ENCODE results near the gene TARS3.

Gene TARS3

DNA sequence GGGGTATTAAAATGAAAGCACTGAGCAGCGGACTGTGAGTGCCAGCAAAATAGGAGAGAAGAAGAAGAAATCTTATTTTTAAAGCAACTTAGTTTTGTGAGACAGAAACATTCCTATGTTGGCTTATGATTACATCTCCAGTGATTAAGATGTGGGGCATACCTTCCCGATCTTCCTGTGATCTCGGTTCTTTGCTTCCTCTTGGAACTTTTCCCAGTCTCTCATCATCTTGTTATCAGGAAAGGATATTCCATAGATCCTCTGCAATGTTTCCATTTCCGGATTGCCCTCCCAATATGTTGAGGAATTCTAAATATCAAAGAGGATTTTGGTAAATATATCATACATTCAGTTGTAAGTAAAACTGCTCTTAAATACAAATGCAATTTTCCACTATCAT, 22.2 kb downstream of the TARS3 start:
- no peak for ATAC-seq
- TF ChIP-seq, protein P1, sequence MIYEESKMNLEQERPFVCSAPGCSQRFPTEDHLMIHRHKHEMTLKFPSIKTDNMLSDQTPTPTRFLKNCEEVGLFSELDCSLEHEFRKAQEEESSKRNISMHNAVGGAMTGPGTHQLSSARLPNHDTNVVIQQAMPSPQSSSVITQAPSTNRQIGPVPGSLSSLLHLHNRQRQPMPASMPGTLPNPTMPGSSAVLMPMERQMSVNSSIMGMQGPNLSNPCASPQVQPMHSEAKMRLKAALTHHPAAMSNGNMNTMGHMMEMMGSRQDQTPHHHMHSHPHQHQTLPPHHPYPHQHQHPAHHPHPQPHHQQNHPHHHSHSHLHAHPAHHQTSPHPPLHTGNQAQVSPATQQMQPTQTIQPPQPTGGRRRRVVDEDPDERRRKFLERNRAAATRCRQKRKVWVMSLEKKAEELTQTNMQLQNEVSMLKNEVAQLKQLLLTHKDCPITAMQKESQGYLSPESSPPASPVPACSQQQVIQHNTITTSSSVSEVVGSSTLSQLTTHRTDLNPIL (CRISPR knock-in tag; IDR thresholded peaks at IDR 0.05; ENCODE audit: low read depth), result no peak
- TF ChIP-seq, protein P2, sequence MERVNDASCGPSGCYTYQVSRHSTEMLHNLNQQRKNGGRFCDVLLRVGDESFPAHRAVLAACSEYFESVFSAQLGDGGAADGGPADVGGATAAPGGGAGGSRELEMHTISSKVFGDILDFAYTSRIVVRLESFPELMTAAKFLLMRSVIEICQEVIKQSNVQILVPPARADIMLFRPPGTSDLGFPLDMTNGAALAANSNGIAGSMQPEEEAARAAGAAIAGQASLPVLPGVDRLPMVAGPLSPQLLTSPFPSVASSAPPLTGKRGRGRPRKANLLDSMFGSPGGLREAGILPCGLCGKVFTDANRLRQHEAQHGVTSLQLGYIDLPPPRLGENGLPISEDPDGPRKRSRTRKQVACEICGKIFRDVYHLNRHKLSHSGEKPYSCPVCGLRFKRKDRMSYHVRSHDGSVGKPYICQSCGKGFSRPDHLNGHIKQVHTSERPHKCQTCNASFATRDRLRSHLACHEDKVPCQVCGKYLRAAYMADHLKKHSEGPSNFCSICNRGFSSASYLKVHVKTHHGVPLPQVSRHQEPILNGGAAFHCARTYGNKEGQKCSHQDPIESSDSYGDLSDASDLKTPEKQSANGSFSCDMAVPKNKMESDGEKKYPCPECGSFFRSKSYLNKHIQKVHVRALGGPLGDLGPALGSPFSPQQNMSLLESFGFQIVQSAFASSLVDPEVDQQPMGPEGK (CRISPR knock-in tag; IDR thresholded peaks at IDR 0.05; ENCODE audit: borderline replicate concordance), result no peak
- TF ChIP-seq ZNF70 (CRISPR knock-in tag; IDR thresholded peaks at IDR 0.05), result no peak
- no peak for TF ChIP-seq RARB (CRISPR knock-in tag; IDR thresholded peaks at IDR 0.05)
- TF ChIP-seq OSR1 (CRISPR knock-in tag; IDR thresholded peaks at IDR 0.05), result no peak
- TF ChIP-seq CSDC2 (CRISPR knock-in tag; IDR thresholded peaks at IDR 0.05), result no peak
- no peak for TF ChIP-seq ZC3H10 (CRISPR knock-in tag; IDR thresholded peaks at IDR 0.05)

DNA sequence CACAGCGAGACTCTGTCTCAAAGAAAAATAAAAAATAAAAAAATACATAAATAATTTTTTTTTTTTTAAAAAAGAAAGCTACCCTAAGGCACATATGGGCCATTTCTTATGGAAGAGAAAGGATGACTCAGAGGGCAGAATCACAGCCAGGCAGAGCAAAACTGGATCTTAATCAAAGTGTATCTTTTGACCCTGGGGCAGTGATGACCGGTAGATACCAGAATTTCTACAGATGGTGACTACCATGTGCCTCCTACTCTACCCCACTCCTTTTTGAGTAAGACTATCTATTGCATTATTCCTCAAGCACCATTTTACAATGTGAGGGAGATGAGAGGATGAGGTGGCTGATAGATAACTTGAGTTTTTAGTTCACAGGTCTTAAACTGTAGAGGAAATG, 26.0 kb downstream of the TARS3 start:
- no peak for TF ChIP-seq ESRRG (CRISPR knock-in tag; IDR thresholded peaks at IDR 0.05)
- no peak for ATAC-seq

DNA sequence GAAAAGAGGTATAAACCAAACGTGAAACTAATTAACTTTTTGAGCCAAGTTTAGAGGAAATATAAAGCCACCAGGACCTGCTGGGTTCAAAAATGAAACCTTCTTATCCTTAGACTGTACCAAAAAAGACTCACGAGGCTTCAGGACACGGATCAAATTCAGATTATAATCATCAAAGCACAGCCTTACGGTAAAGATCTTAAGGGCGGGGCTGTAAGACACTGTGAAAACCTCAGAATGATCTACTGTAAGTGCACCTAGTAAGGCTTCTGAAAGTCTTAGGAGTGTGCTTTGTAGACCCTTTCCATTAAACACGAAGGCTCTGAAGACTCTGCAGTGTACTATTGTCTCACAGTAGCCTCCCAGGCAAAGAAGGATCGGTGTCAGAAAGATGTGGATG, 26.8 kb downstream of the TARS3 start:
- no peak for TF ChIP-seq RARB (CRISPR knock-in tag; IDR thresholded peaks at IDR 0.05)
- no peak for TF ChIP-seq GLIS3 (CRISPR knock-in tag; IDR thresholded peaks at IDR 0.05)
- no peak for TF ChIP-seq ZFP3 (CRISPR knock-in tag; IDR thresholded peaks at IDR 0.05)
- no peak for TF ChIP-seq PPARA (CRISPR knock-in tag; IDR thresholded peaks at IDR 0.05; ENCODE audit: borderline replicate concordance)
- TF ChIP-seq, protein P2 (CRISPR knock-in tag; IDR thresholded peaks at IDR 0.05; ENCODE audit: borderline replicate concordance), result no peak
- TF ChIP-seq ZFP30 (CRISPR knock-in tag; IDR thresholded peaks at IDR 0.05), result no peak
- TF ChIP-seq, protein P3, sequence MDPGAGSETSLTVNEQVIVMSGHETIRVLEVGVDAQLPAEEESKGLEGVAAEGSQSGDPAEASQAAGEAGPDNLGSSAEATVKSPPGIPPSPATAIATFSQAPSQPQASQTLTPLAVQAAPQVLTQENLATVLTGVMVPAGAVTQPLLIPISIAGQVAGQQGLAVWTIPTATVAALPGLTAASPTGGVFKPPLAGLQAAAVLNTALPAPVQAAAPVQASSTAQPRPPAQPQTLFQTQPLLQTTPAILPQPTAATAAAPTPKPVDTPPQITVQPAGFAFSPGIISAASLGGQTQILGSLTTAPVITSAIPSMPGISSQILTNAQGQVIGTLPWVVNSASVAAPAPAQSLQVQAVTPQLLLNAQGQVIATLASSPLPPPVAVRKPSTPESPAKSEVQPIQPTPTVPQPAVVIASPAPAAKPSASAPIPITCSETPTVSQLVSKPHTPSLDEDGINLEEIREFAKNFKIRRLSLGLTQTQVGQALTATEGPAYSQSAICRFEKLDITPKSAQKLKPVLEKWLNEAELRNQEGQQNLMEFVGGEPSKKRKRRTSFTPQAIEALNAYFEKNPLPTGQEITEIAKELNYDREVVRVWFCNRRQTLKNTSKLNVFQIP (CRISPR knock-in tag; IDR thresholded peaks at IDR 0.05; ENCODE audit: borderline replicate concordance, low read depth), result no peak
- TF ChIP-seq ZC3H10 (CRISPR knock-in tag; IDR thresholded peaks at IDR 0.05), result no peak
- no peak for TF ChIP-seq ESRRG (CRISPR knock-in tag; IDR thresholded peaks at IDR 0.05)
- no peak for TF ChIP-seq SNAI2 (CRISPR knock-in tag; IDR thresholded peaks at IDR 0.05)
- TF ChIP-seq ARNTL (CRISPR knock-in tag; IDR thresholded peaks at IDR 0.05; ENCODE audit: borderline replicate concordance, low read depth), result no peak
- TF ChIP-seq BACH2 (CRISPR knock-in tag; IDR thresholded peaks at IDR 0.05; ENCODE audit: borderline replicate concordance), result no peak
- TF ChIP-seq, protein P4, sequence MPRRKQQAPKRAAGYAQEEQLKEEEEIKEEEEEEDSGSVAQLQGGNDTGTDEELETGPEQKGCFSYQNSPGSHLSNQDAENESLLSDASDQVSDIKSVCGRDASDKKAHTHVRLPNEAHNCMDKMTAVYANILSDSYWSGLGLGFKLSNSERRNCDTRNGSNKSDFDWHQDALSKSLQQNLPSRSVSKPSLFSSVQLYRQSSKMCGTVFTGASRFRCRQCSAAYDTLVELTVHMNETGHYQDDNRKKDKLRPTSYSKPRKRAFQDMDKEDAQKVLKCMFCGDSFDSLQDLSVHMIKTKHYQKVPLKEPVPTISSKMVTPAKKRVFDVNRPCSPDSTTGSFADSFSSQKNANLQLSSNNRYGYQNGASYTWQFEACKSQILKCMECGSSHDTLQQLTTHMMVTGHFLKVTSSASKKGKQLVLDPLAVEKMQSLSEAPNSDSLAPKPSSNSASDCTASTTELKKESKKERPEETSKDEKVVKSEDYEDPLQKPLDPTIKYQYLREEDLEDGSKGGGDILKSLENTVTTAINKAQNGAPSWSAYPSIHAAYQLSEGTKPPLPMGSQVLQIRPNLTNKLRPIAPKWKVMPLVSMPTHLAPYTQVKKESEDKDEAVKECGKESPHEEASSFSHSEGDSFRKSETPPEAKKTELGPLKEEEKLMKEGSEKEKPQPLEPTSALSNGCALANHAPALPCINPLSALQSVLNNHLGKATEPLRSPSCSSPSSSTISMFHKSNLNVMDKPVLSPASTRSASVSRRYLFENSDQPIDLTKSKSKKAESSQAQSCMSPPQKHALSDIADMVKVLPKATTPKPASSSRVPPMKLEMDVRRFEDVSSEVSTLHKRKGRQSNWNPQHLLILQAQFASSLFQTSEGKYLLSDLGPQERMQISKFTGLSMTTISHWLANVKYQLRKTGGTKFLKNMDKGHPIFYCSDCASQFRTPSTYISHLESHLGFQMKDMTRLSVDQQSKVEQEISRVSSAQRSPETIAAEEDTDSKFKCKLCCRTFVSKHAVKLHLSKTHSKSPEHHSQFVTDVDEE (CRISPR knock-in tag; IDR thresholded peaks at IDR 0.05), result no peak
- TF ChIP-seq ZNF8 (CRISPR knock-in tag; IDR thresholded peaks at IDR 0.05), result no peak
- TF ChIP-seq, protein P1 (CRISPR knock-in tag; IDR thresholded peaks at IDR 0.05; ENCODE audit: low read depth), result no peak
- no peak for TF ChIP-seq ISL1 (CRISPR knock-in tag; IDR thresholded peaks at IDR 0.05)
- TF ChIP-seq ZNF70 (CRISPR knock-in tag; IDR thresholded peaks at IDR 0.05), result no peak
- no peak for ATAC-seq
